Measurements from ENCODE around the gene ABCA1.
"Not testable (repeated sequence)": the region's sequence is repeated elsewhere in the genome, so short reads cannot be mapped to it uniquely, and the experiment has no call there.

Gene ABCA1

DNA sequence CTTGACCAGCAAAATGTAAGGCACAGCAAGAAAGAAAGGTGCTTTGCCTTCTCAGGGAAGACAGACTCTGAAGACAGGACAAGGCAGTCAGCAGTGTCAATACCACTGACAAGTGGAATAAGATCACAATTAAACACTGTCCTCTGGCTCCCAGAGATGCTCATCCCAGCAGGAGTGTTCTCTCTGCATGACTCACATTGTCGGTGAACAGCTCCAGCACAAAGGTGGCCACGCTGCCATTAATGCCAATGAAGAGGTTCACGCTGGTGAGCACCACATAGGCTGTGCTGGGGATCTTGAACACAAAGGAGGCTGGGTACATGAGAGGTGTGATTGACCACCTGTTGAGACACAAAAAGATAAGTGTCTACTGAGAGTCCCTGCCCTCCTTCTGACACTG is 132.1 kb downstream of the ABCA1 start:
- no peak for DNase-seq (ENCODE audit: low spot score)

DNA sequence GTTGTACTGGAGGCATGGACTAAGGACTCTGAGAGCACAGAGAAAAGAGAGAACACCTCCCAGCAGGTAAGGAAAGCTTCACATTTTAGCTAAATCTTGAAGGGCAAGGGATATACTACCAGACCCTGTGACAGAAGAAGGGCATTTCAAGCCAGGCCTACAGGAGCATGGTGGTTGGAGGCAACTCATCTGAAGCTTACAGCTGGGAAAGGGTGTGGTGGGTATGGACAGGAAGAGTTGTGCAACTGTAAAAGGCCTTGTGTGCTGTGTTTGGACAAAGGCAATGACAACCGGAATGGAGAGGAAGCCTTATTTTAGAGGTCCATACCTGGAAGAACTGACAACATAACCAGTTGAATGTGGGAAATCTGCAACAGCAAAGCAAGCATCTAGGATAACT is 132.9 kb downstream of the ABCA1 start:
- DNase-seq (ENCODE audit: low spot score): no peak

DNA sequence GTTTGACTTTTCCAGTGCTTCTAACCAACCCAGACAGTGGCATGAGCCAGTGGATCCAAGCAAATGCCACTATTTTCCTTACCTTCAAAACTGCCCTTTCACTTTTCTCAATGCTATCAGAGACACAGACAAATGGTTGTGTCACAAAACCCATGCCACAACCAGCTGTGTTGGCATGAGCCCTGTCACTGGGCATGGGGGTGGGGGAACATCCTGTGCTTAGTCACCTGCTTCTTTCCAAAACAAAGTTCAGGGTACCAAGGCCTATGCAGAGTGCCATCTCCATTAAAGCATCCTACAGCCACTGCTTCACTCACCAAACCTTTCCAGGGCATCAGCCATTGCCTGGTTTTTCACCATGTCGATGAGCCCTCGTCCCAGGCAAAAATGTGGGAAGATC is 133.9 kb downstream of the ABCA1 start:
- DNase-seq (ENCODE audit: low spot score): no peak

DNA sequence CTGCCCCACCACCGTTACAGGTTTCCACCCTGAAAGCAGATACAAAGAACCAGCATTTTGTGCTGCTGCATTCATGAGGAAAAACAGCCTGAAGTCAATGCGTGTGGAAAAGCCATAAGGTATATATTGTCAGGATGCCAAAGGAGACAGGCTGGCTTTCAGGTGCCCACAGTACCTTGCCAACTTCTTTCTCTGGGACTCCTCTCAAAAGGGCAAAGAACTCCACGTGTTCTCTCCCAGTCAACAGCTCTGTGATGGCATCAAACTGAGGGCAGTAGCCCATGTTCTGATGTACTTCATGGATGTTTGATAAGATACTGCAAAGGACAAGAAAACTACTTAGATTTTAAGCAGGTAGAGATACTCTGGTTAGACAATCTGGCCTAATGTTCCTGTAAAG is 139.7 kb downstream of the ABCA1 start:
- no peak for DNase-seq (ENCODE audit: low spot score)

DNA sequence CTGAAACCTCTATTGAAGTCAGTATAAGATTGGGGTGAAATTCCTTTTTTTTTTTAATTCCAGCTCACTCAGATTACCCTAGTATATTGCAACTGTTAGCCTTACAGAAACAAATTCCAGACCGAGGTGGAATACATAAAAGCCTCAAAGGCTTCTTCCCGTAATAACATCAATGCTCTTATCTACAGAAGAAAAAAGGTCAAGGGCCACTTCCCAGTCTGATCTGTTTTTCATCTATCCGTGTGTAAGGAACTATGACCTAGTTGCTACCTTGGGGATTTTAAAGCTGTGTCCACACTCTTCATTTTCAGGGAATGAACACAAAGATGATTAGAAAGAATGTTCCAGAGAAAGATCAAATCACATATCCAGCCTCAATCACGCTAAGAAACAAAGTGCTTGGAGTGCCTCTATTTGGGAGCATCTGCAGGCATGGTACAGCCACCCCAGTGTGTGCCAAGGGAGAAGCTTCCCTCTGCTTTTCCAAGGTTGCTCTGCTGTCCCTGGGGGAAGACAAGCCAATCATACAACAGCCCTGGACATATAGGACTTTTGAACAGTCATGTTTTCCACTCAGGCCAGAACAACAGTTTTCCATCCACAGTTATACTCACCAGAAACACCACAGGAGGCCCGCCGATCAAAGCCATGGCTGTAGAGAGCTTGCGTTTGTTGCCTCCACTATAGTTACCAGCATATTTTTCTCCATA is 140.5 kb downstream of the ABCA1 start:
- DNase-seq (ENCODE audit: low spot score): no peak

DNA sequence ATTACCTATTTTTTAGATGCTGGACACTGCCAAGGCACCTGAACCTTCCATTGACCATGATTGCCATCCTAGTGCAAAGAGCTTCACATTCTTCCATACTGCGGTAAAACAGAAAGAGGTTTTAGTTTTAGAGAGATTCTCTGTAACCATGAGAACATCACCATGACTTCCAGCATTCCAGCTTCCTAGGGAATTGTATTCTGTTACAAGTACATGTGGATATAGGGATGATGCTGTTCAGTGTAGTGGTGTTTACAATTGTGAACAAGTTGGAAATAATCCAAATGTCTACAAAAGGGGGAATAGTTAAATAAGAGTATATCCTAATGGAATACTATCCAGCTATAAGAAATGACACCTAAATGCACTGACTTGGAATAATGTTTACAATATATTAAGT is 141.7 kb downstream of the ABCA1 start:
- no peak for DNase-seq (ENCODE audit: low spot score)

DNA sequence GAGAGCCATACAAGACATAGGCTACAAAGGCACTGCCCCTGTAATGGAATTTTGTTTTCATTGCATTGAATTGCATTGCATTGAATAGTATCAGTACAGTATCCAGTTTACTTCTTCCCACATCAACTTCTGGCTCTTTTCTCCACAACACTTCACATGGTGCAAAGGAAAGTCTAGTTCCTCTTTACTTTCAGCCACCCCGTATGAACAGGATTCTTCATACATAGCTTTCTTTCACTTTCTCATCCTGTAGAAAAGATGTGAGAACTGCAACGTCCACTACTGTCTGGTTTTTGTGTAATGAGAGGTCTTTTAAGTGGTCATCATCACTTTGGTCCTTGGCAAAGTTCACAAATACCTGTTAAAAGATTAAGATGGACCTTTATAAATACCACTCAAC is 143.9 kb downstream of the ABCA1 start:
- DNase-seq (ENCODE audit: low spot score): no peak

DNA sequence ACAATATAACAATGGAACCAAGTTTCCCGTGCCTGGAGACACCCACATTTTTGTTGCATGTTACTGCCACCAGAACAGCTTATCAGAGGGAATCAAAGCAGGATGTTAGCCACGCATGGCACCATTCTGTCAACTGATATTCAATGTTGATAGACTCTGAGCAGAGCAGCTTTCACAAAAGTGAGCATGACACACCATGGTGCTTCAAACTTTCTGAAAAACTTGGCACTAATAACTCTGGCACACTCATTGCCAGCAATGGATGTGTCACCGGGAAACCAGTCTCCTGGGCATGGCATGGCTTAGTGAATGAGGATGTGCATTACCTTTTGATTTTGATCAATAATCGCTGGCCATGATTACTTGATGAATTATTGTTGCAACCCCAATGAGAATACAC is 144.4 kb downstream of the ABCA1 start:
- no peak for DNase-seq (ENCODE audit: low spot score)

DNA sequence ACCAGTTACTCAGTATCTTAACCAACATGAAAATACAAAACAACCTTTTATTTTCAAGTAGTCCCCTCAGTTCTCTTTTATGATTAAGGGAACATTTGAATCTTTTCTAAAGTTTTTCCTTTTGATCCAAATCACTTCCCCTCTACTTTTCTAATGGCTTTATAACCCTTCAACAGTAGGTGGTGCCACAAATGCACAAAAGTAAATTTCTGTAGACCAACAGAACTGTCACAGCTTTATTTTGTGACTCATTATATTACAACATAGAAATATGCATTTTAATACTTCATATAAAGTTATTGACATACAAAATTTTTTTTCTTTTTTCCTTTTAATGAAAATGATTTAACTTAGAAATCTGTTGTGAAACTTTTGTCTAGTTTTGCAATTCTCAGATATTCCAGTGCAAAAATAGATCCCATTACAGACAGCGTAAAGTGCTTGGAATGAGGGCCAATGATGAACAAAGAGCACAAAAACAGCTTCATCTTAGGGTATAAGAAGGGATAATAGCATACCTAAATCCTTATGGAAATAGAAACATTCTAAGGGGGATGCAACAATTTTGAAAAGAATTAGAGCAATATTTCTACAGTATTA is 147.1 kb downstream of the ABCA1 start:
- peak; percentile 40 for DNase-seq (ENCODE audit: low spot score)

DNA sequence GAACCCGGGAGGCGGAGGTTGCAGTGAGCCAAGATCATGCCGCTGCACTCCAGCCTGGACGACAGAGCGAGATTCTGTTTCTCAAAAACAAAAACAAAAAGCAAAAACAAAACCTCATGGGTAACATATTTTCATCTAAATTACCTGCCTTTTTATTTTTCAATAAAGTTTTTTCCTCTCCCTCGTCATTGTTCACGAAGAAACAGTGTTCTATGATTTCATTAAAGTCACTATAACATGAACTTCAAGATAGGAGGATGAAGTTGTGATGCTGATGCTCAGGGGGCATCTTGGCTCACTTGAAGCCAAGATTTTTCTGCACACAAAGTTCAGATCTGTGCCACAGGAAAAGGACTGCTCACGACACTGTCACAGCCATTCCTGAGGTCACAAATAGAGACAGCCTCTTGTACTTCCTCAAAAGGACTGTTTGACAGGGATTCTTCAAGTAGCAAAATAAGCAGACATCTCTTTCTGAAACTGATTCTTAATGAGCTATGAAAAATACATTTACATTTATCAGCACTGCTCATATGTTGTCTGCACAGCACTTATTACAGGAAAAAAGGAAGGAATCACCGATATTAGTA is 147.9 kb downstream of the ABCA1 start:
- DNase-seq (ENCODE audit: low spot score): no peak

DNA sequence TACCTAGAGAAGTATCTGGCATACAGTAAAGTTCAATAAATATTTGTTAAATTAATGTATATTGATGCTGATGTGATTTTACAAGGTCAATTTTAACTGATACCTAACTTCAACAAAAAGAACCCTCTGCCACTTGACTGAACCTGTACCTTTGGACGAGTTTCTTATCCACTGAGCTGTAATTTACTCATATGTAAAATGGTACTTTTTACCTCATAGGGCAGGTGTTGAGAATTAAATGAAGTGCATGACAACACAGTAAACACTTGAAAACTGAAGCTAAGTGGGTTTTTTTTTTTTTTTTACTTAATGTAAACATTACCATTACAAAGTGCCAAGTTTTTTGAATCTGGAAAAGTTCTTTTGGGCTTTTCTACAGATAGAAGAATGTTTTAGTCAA is 148.6 kb downstream of the ABCA1 start:
- DNase-seq (ENCODE audit: low spot score): no peak

DNA sequence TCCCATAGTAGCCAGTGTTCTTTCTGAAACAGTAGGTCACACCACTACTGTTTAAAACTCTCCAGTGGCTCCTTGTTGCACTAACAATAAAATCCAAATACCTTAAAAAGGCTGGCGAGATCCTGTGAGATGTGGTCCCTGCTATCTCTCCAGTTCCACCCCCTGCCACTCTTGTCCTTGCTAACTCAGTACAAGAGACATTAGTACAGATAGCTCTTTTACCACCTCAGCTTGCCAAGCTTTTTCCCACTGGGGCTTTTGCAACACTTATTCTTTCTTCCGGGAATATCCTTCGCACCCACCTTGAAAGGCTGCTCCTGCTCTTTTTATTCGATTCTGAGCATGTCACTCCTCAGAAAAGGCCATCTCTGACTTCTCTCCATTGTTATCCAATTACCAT is 149.2 kb downstream of the ABCA1 start:
- DNase-seq (ENCODE audit: low spot score): no peak

DNA sequence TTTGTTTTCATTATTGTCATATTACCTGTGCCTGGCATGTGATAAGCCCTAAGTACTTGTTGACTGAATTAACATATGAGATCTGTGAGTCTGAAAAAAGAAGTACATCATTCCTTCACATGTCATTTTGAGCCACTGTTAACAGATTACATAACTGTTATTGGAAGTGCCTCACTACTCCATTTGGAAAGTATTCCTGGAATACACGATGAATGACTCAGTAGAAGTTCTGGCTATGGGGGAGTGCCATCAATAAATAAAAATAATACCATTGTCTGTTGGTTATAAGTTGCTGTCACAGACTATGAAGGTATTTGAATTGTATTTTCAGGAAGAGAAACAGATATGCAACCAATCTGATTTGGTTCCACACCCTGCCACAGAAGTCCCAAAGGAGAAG is 151.2 kb downstream of the ABCA1 start:
- DNase-seq (ENCODE audit: low spot score): no peak

DNA sequence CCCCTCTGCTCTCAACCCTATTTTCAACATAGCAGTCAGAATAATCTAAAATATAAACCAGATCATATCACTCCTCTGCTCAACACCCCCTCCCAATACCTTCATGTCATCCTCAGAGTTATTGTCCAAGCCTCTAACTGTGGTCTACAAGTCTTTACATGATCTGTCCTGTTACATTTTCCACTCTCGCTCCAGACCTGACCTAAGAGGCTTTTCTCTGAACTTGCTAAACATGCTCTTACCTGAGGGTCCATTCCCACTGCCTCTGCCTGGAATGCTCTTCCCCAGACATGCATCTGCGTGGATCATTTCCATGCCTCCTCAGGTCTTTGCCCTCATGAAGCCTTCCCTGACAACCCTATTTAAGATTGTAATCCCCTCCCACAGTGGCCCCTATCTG is 152.0 kb downstream of the ABCA1 start:
- no peak for DNase-seq (ENCODE audit: low spot score)

DNA sequence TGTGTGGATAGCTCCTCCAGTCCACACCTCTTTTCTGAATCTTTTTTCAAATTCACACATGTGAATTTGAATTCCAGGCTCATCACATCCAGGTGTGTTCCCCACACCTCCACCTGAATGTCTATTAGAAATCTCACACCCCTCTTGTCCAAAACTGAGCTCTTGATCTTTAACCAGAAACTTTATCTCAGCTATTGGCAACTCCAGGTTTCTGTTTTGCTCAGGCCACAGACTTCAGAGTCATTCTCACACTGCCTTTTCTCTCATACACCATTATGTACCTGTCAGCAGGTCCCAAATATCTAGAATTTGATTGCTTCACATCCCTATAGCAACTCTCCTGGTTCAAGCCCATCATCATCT is 152.4 kb downstream of the ABCA1 start:
- no peak for DNase-seq (ENCODE audit: low spot score)

DNA sequence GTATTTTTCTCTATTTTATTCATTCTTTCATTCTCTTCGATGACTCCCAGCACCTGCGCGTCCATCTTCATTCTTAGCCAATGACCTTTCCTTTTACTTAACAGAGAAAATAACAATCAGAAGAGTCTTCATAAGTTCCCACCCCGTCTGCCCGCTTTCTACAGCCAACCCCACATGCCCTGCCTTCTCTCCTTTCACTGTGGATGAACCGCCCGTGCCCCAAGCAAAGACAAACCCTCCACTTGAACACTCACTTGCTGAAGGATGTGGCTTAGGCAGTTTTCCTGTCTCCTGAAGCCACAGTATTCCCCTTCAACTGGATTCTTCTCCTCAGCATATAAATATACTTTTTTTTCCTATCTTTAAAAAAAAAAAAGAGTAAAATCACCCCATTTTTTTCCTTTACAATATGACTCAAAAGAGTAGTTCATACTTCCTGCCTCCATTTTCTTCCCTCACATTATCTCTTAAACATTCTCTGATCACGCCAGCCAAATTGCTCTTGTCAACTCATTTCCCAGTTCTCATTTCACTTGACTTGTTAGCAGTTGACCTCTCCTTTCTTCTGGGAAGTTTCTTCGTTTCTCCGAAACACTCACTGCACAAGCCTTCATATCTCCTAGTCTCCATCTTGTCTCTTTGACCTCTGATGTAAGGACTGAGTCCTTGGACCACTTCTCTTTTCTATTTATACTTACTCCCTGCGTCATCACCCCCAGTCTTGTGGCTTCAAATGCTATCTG is 153.0 kb downstream of the ABCA1 start:
- DNase-seq (ENCODE audit: low spot score): no peak

DNA sequence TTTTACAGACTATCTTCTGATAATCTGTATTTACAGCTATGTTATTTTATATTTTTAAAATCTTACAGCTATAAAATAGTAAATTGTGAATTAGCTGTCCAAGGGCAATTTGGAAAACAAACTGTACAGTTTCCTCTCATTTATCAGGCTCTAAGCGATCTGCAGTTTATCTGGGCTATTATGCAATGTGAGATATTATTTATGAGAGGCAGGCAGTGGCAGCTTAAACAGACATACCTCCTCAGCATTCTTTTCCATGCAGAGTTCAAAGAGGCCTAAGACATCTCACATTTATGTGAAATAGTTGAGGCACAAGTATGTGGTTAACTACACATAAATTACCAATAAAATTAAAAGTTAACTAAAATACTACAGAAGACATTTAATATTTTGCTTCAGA is 153.8 kb downstream of the ABCA1 start:
- DNase-seq (ENCODE audit: low spot score): no peak

DNA sequence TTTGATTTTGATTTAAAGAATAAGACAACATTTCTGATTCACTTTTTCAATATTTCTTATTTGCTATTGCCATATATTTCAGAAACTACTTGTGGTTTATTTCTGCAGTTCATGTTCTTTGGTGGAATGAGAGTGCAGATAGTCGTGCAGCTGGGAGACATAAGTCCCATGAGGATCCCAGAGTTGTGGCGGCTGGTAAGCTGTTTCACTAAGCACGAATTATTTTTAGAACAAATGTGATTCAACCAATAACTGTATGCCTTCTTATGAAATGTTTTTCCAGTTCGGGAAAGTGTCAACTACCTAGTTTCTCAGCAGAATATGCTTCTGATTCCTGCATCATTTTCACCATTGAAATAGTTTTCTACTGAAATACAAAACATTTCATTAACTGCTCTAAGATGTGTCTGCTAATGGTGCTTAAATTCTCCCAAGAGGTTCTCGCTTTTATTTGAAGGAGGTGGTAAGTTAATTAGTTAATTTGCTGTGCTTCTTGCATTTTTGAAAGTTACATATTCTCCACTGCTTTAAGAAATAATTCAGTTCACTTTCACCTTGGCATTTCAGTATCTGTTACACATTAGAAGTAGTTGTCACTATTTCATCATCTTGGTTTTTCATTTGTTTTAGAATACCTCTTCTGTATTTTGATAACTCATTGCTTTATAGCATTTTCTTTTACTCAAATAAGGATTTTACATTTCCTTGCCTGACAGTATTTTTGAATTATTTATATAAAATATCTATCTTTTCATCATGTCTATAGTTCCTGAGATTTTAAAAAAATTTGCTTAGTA is 155.0 kb downstream of the ABCA1 start:
- DNase-seq (ENCODE audit: low spot score): no peak

DNA sequence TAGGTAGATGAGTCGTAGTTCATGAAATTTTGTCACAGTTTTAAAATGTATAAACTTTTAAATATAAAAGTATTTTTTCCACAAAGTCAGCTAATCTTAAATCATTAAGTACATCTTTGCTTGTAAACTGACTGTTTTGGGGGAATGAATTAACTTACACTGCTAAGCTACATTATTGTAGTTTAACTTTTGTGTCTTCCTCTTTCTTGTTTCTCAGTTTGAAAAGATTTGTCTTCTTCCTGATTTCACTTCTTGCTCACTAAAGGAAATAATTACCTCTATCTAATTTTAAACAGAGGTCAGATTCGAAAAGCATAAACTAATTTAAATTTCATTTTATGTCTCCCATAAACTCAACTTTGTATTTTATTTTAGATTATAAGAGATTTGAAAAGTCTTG is 158.3 kb downstream of the ABCA1 start:
- DNase-seq (ENCODE audit: low spot score): no peak

DNA sequence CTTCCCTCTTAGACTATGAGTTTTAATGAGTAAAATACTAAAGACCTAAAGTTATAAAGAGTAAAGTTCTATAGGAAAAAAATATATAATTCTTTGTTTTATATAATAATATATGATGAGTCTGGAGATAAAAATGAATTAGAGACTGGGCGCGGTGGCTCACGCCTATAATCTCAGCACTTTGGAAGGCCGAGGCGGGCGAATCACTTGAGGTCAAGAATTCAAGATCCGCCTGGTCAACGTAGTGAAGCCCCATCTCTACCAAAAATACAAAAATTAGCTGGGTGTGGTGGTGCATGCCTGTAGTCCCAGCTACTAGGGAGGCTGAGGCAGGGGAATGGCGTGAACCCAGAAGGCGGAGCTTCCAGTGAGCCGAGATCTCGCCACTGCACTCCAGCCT is 158.9 kb downstream of the ABCA1 start:
- not testable (repeated sequence) for DNase-seq (ENCODE audit: low spot score)

DNA sequence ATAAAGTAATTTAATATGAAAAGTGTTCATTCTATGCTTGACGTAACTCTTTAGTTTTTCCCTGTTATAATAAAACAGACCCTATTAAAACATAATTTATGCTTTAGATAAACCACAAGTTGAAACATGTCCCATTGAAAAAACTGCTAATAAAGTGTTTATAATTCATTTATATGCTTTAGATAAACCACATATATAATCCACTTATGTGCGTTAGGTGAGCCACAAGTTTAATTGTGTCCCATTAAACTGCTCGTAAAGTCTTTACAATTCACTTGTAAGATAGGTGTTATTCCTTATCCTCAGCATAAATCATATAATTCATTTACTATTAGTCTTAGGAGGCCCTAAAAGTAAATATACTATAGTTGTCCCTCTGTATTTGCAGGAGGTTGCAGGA is 160.4 kb downstream of the ABCA1 start:
- no peak for DNase-seq (ENCODE audit: low spot score)

DNA sequence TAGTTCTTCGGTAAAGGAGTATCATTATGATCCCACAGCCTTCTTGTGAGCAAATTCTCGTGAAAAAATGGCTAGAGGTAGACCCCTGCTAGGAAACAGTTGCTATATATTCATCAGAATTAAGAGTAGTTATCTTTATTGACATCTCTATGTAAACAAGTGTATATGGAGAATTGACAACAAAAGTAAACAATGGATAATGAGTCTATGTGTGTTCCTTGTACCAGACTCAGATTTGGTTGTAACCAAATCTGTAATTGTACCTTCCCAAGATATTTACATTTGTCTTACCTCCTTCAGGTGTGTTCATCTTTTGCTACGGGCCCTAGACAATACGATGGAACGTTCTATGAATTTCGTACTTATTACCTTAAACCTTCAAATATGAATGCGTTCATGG is 161.9 kb downstream of the ABCA1 start:
- no peak for DNase-seq (ENCODE audit: low spot score)

Data from COLO829 (cell line).